ENCODE measurements around the gene ETV4. TPM values are rescaled to one million over a fixed set of nuclear protein-coding genes. Genes with fewer than 3 reads are reported as not detected.

Gene ETV4
- total and polyA plus RNA-seq, 2 experiments from 2014 or later, result 2.8 to 3.5 TPM

DNA sequence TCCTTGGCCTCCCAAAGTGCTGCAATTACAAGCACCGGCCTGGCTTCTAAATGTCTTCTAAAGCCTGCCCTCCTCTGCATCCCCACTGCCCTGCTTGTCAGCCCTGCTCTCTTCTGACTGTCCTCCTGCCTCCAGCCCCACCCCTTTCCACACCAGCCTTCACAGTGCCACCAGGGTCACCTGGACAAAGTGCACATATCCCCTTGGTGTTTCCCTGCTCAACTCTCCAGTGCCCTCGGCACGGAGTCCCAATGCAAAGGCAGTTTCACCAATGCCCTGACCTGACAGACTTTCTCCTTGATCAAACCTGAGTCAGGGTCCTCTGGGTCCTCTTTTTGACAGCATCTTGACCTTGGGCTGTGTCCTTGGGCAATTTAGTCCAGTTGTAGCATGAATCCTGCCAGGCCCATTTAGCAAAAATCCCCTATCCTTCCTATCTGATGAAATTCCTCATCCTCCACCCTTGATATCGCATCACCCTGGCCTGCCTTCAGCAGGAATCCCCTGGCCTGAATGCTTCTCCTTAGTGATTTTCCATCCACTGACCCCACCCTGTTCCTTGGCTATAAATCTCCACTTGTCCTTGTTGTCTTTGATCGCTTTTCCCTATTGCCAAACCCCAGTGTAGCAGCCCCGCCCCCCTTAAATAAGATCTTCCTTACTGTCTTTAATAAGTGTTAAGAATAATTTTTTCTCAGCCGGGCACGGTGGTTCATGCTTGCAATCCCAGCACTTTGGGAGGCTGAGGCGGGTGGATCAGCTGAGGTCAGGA, 42.7 kb upstream of the ETV4 start:
- DNase-seq, result no peak
- Histone ChIP-seq H3F3A (ENCODE audit: insufficient read depth) (peaks cover 25% of the 10 kb centered on the region; the same call in 1 of the 2 replicates), H3K36me3 (ENCODE audit: low read depth) (no peaks in the 10 kb centered on the region), H3K4me2 (ENCODE audit: unreplicated experiment) (no peak overlapping the region), H3K4me3 (no peak overlapping the region), H3K9ac (no peak overlapping the region), H4K20me1 (ENCODE audit: insufficient read depth) (no peaks in the 10 kb centered on the region), H3K27me3 (replicated peaks; ENCODE audit: insufficient read depth) (no peaks in the 10 kb centered on the region), H3K9me2 (ENCODE audit: insufficient read depth) (no peaks in the 10 kb centered on the region), H3K9me3 (ENCODE audit: low read depth) (no peaks in the 10 kb centered on the region), H3K4me1 (ENCODE audit: insufficient read depth) (peaks cover 39% of the 10 kb centered on the region), H3K27ac (no peak overlapping the region), H3K79me2 (ENCODE audit: insufficient read depth) (no peaks in the 10 kb centered on the region), H2AFZ (no peak overlapping the region)
- in situ Hi-C loops (cut with MboI), result loop anchor here (10.0 kb wide), 1 partner anchor 156 kb away; no protein-coding TSS in a partner anchor
- no peak for TF ChIP-seq EZH2phosphoT487 (IDR thresholded peaks at IDR 0.05; ENCODE audit: insufficient read depth, low read depth)
- TF ChIP-seq EZH2 (IDR thresholded peaks at IDR 0.05; ENCODE audit: insufficient read depth, poor library complexity, severe bottlenecking), result no peak
- 72% methylated on average over 9 of the region's 9 CpGs for WGBS, 2 experiments (ENCODE audit: low coverage in 1 of 2, low lambda C conversion rate in 2 of 2, missing lambda C conversion rate in 2 of 2)

DNA sequence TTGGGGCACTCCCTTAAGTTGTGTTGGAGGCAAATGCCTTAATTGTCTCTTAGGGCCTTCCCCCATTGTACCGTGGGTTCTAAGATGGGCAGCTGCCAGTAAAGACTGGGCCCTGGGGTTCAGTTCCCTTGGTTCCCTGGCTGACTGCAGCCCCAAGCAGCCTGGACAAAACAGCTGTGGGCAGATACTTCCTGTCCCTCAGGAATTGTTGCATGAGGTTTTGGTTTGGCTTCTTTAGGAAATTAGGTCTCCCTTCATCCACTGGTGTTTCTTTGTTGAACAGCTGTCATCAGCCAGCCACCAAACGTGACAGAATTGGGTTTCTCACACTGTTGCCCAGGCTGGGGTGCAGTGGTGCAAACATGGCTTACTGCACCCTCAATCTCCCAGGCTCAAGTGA, 42.0 kb upstream of the ETV4 start:
- TF ChIP-seq EZH2phosphoT487 (IDR thresholded peaks at IDR 0.05; ENCODE audit: insufficient read depth, low read depth) (no peak), EZH2 (IDR thresholded peaks at IDR 0.05; ENCODE audit: insufficient read depth, poor library complexity, severe bottlenecking) (no peak)
- in situ Hi-C loops (cut with MboI), result loop anchor here (10.0 kb wide), 1 partner anchor 157 kb away; no protein-coding TSS in a partner anchor
- peaks cover 39% of the 10 kb centered on the region for H3K4me1 ChIP-seq (ENCODE audit: insufficient read depth)
- H3K9me3 ChIP-seq (ENCODE audit: low read depth), result no peaks in the 10 kb centered on the region
- no peaks in the 10 kb centered on the region for H3K27me3 ChIP-seq (replicated peaks; ENCODE audit: insufficient read depth)
- peaks cover 25% of the 10 kb centered on the region; the same call in 1 of the 2 replicates for H3F3A ChIP-seq (ENCODE audit: insufficient read depth)
- H3K4me2 ChIP-seq (ENCODE audit: unreplicated experiment), result no peak overlapping the region
- H3K9ac ChIP-seq, result no peak overlapping the region
- no peaks in the 10 kb centered on the region for H3K79me2 ChIP-seq (ENCODE audit: insufficient read depth)
- H3K27ac ChIP-seq, result no peak overlapping the region
- no peak overlapping the region for H3K4me3 ChIP-seq
- no peak overlapping the region for H2AFZ ChIP-seq
- peak; percentile 24 for DNase-seq
- no peaks in the 10 kb centered on the region for H4K20me1 ChIP-seq (ENCODE audit: insufficient read depth)
- no peaks in the 10 kb centered on the region for H3K36me3 ChIP-seq (ENCODE audit: low read depth)
- H3K9me2 ChIP-seq (ENCODE audit: insufficient read depth), result no peaks in the 10 kb centered on the region
- 19 to 43% methylated on average over 2 of the region's 2 CpGs for WGBS, 2 experiments (ENCODE audit: low coverage in 1 of 2, low lambda C conversion rate in 2 of 2, missing lambda C conversion rate in 2 of 2)

DNA sequence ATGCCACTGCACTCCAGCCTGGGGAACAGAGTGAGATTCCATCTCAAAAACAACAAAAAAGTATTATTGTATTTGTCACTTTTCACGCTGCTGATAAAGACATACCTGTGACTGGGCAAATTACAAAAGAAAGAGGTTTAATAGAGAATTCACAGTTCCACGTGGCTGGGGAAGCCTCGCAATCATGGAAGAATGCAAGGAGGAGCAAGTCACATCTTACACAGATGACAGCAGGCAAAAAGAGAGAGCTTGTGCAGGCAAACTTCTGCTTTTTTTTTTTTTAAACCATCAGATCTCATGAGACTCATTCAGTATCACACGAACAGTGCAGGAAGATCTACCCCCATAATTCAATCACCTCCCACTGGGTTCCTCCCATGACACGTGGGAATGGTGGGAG, 41.5 kb upstream of the ETV4 start:
- no peaks in the 10 kb centered on the region for H3K79me2 ChIP-seq (ENCODE audit: insufficient read depth)
- DNase-seq, result no peak
- H4K20me1 ChIP-seq (ENCODE audit: insufficient read depth), result no peaks in the 10 kb centered on the region
- H2AFZ ChIP-seq, result no peak overlapping the region
- in situ Hi-C loops (cut with MboI), result loop anchor here (10.0 kb wide), 1 partner anchor 157 kb away; no protein-coding TSS in a partner anchor
- no peaks in the 10 kb centered on the region for H3K9me2 ChIP-seq (ENCODE audit: insufficient read depth)
- H3K27me3 ChIP-seq (replicated peaks; ENCODE audit: insufficient read depth), result no peaks in the 10 kb centered on the region
- H3K4me1 ChIP-seq (ENCODE audit: insufficient read depth), result peaks cover 36% of the 10 kb centered on the region
- H3F3A ChIP-seq (ENCODE audit: insufficient read depth), result peaks cover 25% of the 10 kb centered on the region; the same call in 1 of the 2 replicates
- H3K9me3 ChIP-seq (ENCODE audit: low read depth), result no peaks in the 10 kb centered on the region
- H3K27ac ChIP-seq, result no peak overlapping the region
- H3K36me3 ChIP-seq (ENCODE audit: low read depth), result no peaks in the 10 kb centered on the region
- H3K4me2 ChIP-seq (ENCODE audit: unreplicated experiment), result no peak overlapping the region
- H3K4me3 ChIP-seq, result no peak overlapping the region
- no peak overlapping the region for H3K9ac ChIP-seq
- TF ChIP-seq EZH2phosphoT487 (IDR thresholded peaks at IDR 0.05; ENCODE audit: insufficient read depth, low read depth) (no peak), EZH2 (IDR thresholded peaks at IDR 0.05; ENCODE audit: insufficient read depth, poor library complexity, severe bottlenecking) (no peak)
- 63 to 72% methylated on average over 5 of the region's 5 CpGs for WGBS, 2 experiments (ENCODE audit: low coverage in 1 of 2, low lambda C conversion rate in 2 of 2, missing lambda C conversion rate in 2 of 2)

DNA sequence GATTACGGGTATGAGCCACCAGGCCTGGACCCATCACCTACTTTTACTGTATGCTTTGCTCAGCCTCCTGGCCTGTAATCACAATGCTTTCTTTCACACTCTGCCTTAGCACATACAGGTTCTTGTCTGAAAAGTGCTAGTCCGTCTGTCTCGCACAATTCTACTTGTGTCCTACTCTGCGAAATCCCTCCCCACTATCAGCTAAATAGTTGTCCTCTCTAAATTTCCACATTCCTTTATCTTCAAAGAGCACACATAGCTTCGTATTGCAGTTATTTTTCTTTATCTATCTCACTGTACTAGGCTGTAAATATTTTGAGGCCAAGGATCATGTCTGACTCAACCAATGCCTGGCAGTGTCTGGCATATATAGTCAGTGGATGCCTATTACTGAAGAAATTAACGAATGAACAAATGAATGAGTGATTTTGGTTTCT, 38.5 kb upstream of the ETV4 start:
- Histone ChIP-seq H3K27ac (peak overlapping the region; percentile 41; the same call in 1 of the 2 replicates), H3K9me3 (ENCODE audit: low read depth) (no peaks in the 10 kb centered on the region)

More for the DNA sequence above, 38.5 kb upstream of the ETV4 start:
- no peak overlapping the region for H3K9ac ChIP-seq
- H3K4me2 ChIP-seq (ENCODE audit: unreplicated experiment), result no peak overlapping the region
- H3K27me3 ChIP-seq (replicated peaks; ENCODE audit: insufficient read depth), result no peaks in the 10 kb centered on the region
- H3K4me3 ChIP-seq, result no peak overlapping the region
- no peak for TF ChIP-seq EZH2 (IDR thresholded peaks at IDR 0.05; ENCODE audit: insufficient read depth, poor library complexity, severe bottlenecking)
- TF ChIP-seq EZH2phosphoT487 (IDR thresholded peaks at IDR 0.05; ENCODE audit: insufficient read depth, low read depth), result no peak
- H3K4me1 ChIP-seq (ENCODE audit: insufficient read depth), result peaks cover 27% of the 10 kb centered on the region
- in situ Hi-C loops (cut with MboI), result loop anchor here (10.0 kb wide), 1 partner anchor 160 kb away; no protein-coding TSS in a partner anchor
- no peaks in the 10 kb centered on the region for H3K79me2 ChIP-seq (ENCODE audit: insufficient read depth)
- no peaks in the 10 kb centered on the region for H3K36me3 ChIP-seq (ENCODE audit: low read depth)
- 0 out of 2 replicates have a peak, but pooled peaks cover 15% of the 10 kb centered on the region for H3F3A ChIP-seq (ENCODE audit: insufficient read depth)
- no peak overlapping the region for H2AFZ ChIP-seq
- no peaks in the 10 kb centered on the region for H3K9me2 ChIP-seq (ENCODE audit: insufficient read depth)
- H4K20me1 ChIP-seq (ENCODE audit: insufficient read depth), result no peaks in the 10 kb centered on the region
- peak; percentile 55 for DNase-seq
- 87 to 88% methylated on average over 6 of the region's 6 CpGs for WGBS, 2 experiments (ENCODE audit: low coverage in 1 of 2, low lambda C conversion rate in 2 of 2, missing lambda C conversion rate in 2 of 2)
